ENCODE data around the gene TLX2.
A peak's percentile ranks its signal among the peaks of the same experiment; 100 is the strongest.
"Not testable (repeated sequence)": the region's sequence is repeated elsewhere in the genome, so short reads cannot be mapped to it uniquely, and the experiment has no call there.

Gene TLX2

GRCh38 chr2:74558284-74559230 lies 44.3 kb downstream of the TLX2 start:
- DNase-seq = no peak

GRCh38 chr2:74559912-74560311 lies 45.7 kb downstream of the TLX2 start:
- no peak for DNase-seq

DNA sequence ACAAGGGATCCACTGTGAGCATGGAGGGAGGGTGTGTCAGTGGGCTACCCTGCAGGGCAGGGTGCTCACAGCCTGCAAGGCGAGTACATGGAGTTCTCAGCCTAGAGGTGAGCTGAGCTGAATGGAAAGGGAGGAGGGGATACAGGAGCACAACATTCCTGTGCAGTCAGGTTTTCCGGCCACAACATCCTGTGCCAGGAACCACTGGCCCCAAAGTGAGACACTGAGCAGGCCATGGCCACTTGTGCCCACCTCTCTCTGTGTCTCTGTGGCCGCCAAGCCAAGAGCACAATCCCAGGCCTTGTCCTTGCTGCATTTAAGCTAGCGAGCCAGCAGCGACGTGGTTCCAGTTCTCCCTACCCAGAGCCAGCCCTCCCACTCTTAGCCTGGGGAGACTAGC lies 46.3 kb downstream of the TLX2 start:
- DNase-seq = no peak

- DNase-seq = not testable (repeated sequence)
Measured at GRCh38 chr2:74561022-74561421, 46.8 kb downstream of the TLX2 start.

GRCh38 chr2:74562126-74562775 lies 48.0 kb downstream of the TLX2 start:
- DNase-seq = no peak

- no peak for DNase-seq
Measured at GRCh38 chr2:74564222-74564621, 50.0 kb downstream of the TLX2 start.

- DNase-seq = no peak
Measured at GRCh38 chr2:74566076-74566753, 52.0 kb downstream of the TLX2 start.

- peak; percentile 25 for DNase-seq
Measured at GRCh38 chr2:74566754-74567085, 52.5 kb downstream of the TLX2 start.

Measured in GOT3 (cell line).